H9 (cell line): ENCODE measurements around the gene SLC16A3. TPM values are rescaled to one million over a fixed set of nuclear protein-coding genes. Genes with fewer than 3 reads are reported as not detected.

ENCODE experiments used
- DNase-seq: peaks from one replicate; pipeline ENCODE4 v3.0.0-alpha.2; 2017
- H2AFZ ChIP-seq: one replicate; pipeline ENCODE4 v1.6.1; 2013; ENCODE audit warnings: mild to moderate bottlenecking, low read length, control low read depth, moderate library complexity
- H2AK5ac ChIP-seq: 2 replicates; pipeline ENCODE4 v1.6.1; 2013; ENCODE audit warnings: low read length, control low read depth, mixed read lengths; ENCODE audit not compliant: insufficient read length
- H2BK120ac ChIP-seq: one replicate; pipeline ENCODE4 v1.6.1; 2013; ENCODE audit warnings: low read depth, mild to moderate bottlenecking, low read length, control low read depth, inconsistent platforms; ENCODE audit not compliant: poor library complexity, severe bottlenecking
- H2BK12ac ChIP-seq: 2 replicates; pipeline ENCODE4 v1.6.1; 2013; ENCODE audit warnings: low read length, control low read depth, mixed read lengths, low read depth; ENCODE audit not compliant: insufficient read length
- H2BK15ac ChIP-seq: 2 replicates; pipeline ENCODE4 v1.6.1; 2013; ENCODE audit warnings: low read depth, low read length, control low read depth
- H2BK20ac ChIP-seq: one replicate; pipeline ENCODE4 v1.6.1; 2013; ENCODE audit warnings: low read depth, mild to moderate bottlenecking, low read length, control low read depth, inconsistent platforms; ENCODE audit not compliant: poor library complexity, severe bottlenecking
- H2BK5ac ChIP-seq: 2 replicates; pipeline ENCODE4 v1.6.1; 2013; ENCODE audit warnings: low read length, control low read depth, mixed read lengths; ENCODE audit not compliant: insufficient read length
- H3K14ac ChIP-seq: 2 replicates; pipeline ENCODE4 v1.6.1; 2013; ENCODE audit warnings: low read length, control low read depth; ENCODE audit not compliant: insufficient read depth
- H3K18ac ChIP-seq: 2 replicates; pipeline ENCODE4 v1.6.1; 2013; ENCODE audit warnings: low read depth, mild to moderate bottlenecking, mixed read lengths, low read length, control low read depth; ENCODE audit not compliant: insufficient read length
- H3K23ac ChIP-seq: 2 replicates; pipeline ENCODE4 v1.6.1; 2013; ENCODE audit warnings: low read length, control low read depth, mixed read lengths, low read depth; ENCODE audit not compliant: insufficient read length
- H3K23me2 ChIP-seq: 2 replicates; pipeline ENCODE4 v1.6.1; 2013; ENCODE audit warnings: low read depth, mild to moderate bottlenecking, mixed read lengths, low read length, control low read depth; ENCODE audit not compliant: insufficient read length, poor library complexity, severe bottlenecking
- H3K27ac ChIP-seq: 2 replicates; pipeline ENCODE4 v1.5.1; 2013; ENCODE audit warnings: low read length, control low read depth, mixed read lengths, low read depth; ENCODE audit not compliant: insufficient read length
- H3K27me3 ChIP-seq: 2 replicates; pipeline ENCODE4 v1.6.1; 2013; ENCODE audit warnings: low read length, control low read depth, inconsistent platforms; ENCODE audit not compliant: insufficient read depth
- H3K4ac ChIP-seq: 2 replicates; pipeline ENCODE4 v1.6.1; 2013; ENCODE audit warnings: low read depth, mild to moderate bottlenecking, control low read depth, inconsistent platforms, low read length, moderate library complexity
- H3K4me1 ChIP-seq: 2 replicates; pipeline ENCODE4 v1.6.1; 2013; ENCODE audit warnings: low read length, control low read depth, inconsistent platforms; ENCODE audit not compliant: insufficient read depth
- H3K4me2 ChIP-seq: 2 replicates; pipeline ENCODE4 v1.6.1; 2013; ENCODE audit warnings: low read length, control low read depth, mixed read lengths; ENCODE audit not compliant: insufficient read length, insufficient read depth
- H3K56ac ChIP-seq: 2 replicates; pipeline ENCODE4 v1.6.1; 2013; ENCODE audit warnings: low read depth, mild to moderate bottlenecking, mixed read lengths, low read length, control low read depth; ENCODE audit not compliant: insufficient read length
- H3K79me1 ChIP-seq: 2 replicates; pipeline ENCODE4 v1.6.1; 2013; ENCODE audit warnings: low read depth, mild to moderate bottlenecking, moderate library complexity, low read length, control low read depth, inconsistent platforms; ENCODE audit not compliant: insufficient read depth, poor library complexity, severe bottlenecking
- H3K79me2 ChIP-seq: 2 replicates; pipeline ENCODE4 v1.6.1; 2013; ENCODE audit warnings: low read length, control low read depth, inconsistent platforms; ENCODE audit not compliant: insufficient read depth
- H3K9ac ChIP-seq: 2 replicates; pipeline ENCODE4 v1.6.1; 2013; ENCODE audit warnings: low read length, control low read depth, mixed read lengths; ENCODE audit not compliant: insufficient read length; ENCODE audit errors: extremely low read depth
- H3K9me3 ChIP-seq: one replicate; pipeline ENCODE4 v1.6.1; 2013; ENCODE audit warnings: low read depth, low read length, inconsistent platforms; ENCODE audit not compliant: control insufficient read depth
- H3T11ph ChIP-seq: one replicate; pipeline ENCODE4 v1.6.1; 2013; ENCODE audit warnings: mild to moderate bottlenecking, low read length, control low read depth, inconsistent platforms
- H4K20me1 ChIP-seq: one replicate; pipeline ENCODE4 v1.6.1; 2013; ENCODE audit not compliant: control insufficient read depth, insufficient read length, insufficient read depth
- H4K5ac ChIP-seq: 2 replicates; pipeline ENCODE4 v1.6.1; 2013; ENCODE audit warnings: low read depth, mild to moderate bottlenecking, mixed read lengths, low read length, control low read depth; ENCODE audit not compliant: insufficient read length
- H4K8ac ChIP-seq: replicated peaks from 2 replicates; pipeline ENCODE4 v1.6.1; 2013; ENCODE audit warnings: low read length, control low read depth, mixed read lengths, low read depth; ENCODE audit not compliant: insufficient read length
- H4K91ac ChIP-seq: 2 replicates; pipeline ENCODE4 v1.6.1; 2013; ENCODE audit warnings: low read depth, mild to moderate bottlenecking, moderate library complexity, mixed read lengths, low read length, control low read depth; ENCODE audit not compliant: insufficient read length
- H3K27ac Mint-ChIP-seq, 3 experiments: 2 replicates in 2 of 3; 3 replicates in 1 of 3; pipeline ENCODE4 v1.8.0; 2020 to 2021; ENCODE audit warnings: mixed read lengths in 3 of 3, mild to moderate bottlenecking in 1 of 3, moderate library complexity in 1 of 3
- H3K27me3 Mint-ChIP-seq: 2 replicates; pipeline ENCODE4 v1.8.0; 2021; ENCODE audit warnings: low read depth, mild to moderate bottlenecking, moderate library complexity, mixed read lengths
- H3K36me3 Mint-ChIP-seq, 3 experiments: 2 replicates in 2 of 3; 3 replicates in 1 of 3; pipeline ENCODE4 v1.8.0; 2020 to 2021; ENCODE audit warnings: low read depth in 3 of 3, mixed read lengths in 3 of 3; ENCODE audit not compliant: insufficient read depth in 1 of 3
- H3K4me1 Mint-ChIP-seq, 2 experiments: 2 replicates each; pipeline ENCODE4 v1.8.0; 2020; ENCODE audit warnings: mixed read lengths in 2 of 2
- H3K4me3 Mint-ChIP-seq, 2 experiments: 2 replicates in 1 of 2; 3 replicates in 1 of 2; pipeline ENCODE4 v1.8.0; 2020 to 2021; ENCODE audit warnings: mild to moderate bottlenecking in 2 of 2, mixed read lengths in 2 of 2, moderate library complexity in 1 of 2
- H3K9me3 Mint-ChIP-seq, 2 experiments: 2 replicates in 1 of 2; 3 replicates in 1 of 2; pipeline ENCODE4 v1.8.0; 2020; ENCODE audit warnings: mild to moderate bottlenecking in 2 of 2, mixed read lengths in 2 of 2, moderate library complexity in 1 of 2
- WGBS: extraction: QIAGEN DNeasy Blood & Tissue Kit; methylation state at CpG from one replicate; pipeline ENCODE4 v1.1.7; 2013; ENCODE audit warnings: missing lambda C conversion rate, low lambda C conversion rate, mixed read lengths; ENCODE audit not compliant: insufficient read length; ENCODE audit errors: extremely low coverage; 5-methylcytosine and 5-hydroxymethylcytosine counted together
- total RNA-seq: library from RNA; stranded (reverse); gene quantifications from 2 replicates; pipeline ENCODE4 v1.2.1, GENCODE V29; 2021
- TF ChIP-seq, protein P1 (sequence below): fragments of 200-600 bp; sonication (generic); conservative IDR thresholded peaks from 3 replicates; pipeline ENCODE4 v1.8.0; 2021; ENCODE audit warnings: antibody characterized with exemption, mild to moderate bottlenecking

Gene SLC16A3
- total RNA-seq, 1 experiment from 2014 or later = 28.4 TPM

DNA sequence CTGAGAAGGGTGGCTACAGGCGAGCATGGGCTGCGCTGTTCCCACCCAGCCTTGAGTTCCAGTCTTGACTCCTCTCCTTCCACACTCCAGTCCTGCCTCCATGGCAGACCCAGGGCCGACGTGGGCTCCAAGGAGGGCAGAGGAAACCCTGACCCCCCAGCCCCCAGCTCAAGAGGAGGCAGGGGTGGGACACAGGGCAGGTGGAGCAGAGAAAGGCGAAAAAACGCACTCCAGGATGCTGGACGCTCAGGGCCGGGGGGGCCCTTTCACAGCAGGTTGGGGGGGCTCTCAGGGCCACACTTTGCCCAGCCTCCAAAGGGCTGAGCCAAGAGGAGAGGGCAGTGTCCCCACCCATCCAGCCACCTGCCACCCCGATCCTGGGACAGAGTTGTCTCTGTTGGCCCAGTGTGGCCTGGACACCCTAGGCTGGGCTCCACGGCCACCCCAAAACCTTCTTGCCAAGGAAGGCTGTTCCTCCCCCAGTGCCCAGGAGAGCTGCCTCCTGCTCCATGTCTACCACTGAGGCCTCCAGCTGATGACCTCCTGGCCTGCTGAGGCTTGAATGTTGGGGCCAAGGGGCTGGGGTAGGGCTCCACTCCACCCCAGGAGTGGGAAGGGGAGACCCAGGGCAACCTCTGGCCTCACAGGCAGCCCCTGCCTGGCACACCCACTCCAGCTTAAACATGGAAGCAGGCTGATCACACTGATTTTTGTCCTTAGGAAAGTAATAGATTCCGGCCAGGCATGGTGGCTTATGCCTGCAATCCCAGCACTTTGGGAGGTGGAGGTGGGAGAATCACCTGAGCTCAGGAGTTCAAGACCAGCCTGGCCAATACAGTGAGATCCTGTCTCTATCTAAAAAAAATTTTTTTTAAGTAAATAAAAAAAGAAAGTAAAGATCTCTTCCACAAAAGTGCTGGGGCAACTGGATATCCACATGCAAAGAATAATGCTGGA is 8.8 kb upstream of the SLC16A3 start:
- Histone ChIP-seq H3K4ac (no peak overlapping the region), H3K14ac (no peak overlapping the region), H2AFZ (no peak overlapping the region), H3K79me2 (no peaks in the 10 kb centered on the region), H3K9ac (no peak overlapping the region), H4K5ac (no peak overlapping the region), H4K91ac (no peak overlapping the region), H3K4me1 (no peaks in the 10 kb centered on the region), H3T11ph (no peak overlapping the region), H3K18ac (no peak overlapping the region), H3K4me2 (no peak overlapping the region), H2AK5ac (no peak overlapping the region), H2BK20ac (no peak overlapping the region), H2BK5ac (no peak overlapping the region), H4K8ac (no peak overlapping the region), H2BK12ac (no peak overlapping the region), H2BK15ac (no peak overlapping the region), H4K20me1 (no peaks in the 10 kb centered on the region), H3K23ac (no peak overlapping the region), H3K23me2 (no peaks in the 10 kb centered on the region), H3K9me3 (no peaks in the 10 kb centered on the region), H3K79me1 (no peaks in the 10 kb centered on the region), H2BK120ac (no peak overlapping the region), H3K27ac (no peak overlapping the region), H3K27me3 (no peaks in the 10 kb centered on the region), H3K56ac (no peak overlapping the region)
- peaks cover 0 to 3% of the 10 kb centered on the region in 2 experiments; a peak in 1 of 5 replicates for H3K9me3 Mint-ChIP-seq
- no CpG with 5 or more reads among the region's 11 CpGs for WGBS
- DNase-seq = no peak
- H3K27ac Mint-ChIP-seq = no peak overlapping the region
- H3K36me3 Mint-ChIP-seq = no peaks in the 10 kb centered on the region; a peak in 1 of 7 replicates
- H3K27me3 Mint-ChIP-seq = peaks cover 34% of the 10 kb centered on the region
- no peak overlapping the region for H3K4me3 Mint-ChIP-seq
- TF ChIP-seq, protein P1, sequence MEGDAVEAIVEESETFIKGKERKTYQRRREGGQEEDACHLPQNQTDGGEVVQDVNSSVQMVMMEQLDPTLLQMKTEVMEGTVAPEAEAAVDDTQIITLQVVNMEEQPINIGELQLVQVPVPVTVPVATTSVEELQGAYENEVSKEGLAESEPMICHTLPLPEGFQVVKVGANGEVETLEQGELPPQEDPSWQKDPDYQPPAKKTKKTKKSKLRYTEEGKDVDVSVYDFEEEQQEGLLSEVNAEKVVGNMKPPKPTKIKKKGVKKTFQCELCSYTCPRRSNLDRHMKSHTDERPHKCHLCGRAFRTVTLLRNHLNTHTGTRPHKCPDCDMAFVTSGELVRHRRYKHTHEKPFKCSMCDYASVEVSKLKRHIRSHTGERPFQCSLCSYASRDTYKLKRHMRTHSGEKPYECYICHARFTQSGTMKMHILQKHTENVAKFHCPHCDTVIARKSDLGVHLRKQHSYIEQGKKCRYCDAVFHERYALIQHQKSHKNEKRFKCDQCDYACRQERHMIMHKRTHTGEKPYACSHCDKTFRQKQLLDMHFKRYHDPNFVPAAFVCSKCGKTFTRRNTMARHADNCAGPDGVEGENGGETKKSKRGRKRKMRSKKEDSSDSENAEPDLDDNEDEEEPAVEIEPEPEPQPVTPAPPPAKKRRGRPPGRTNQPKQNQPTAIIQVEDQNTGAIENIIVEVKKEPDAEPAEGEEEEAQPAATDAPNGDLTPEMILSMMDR = no peak
- no peaks in the 10 kb centered on the region for H3K4me1 Mint-ChIP-seq
